ENCODE results near the gene SMYD1.

Gene SMYD1

GRCh38 chr2:88069117-88069516, 1.5 kb downstream of the SMYD1 start:
- no peaks in the 10 kb centered on the region for H3K4me1 Mint-ChIP-seq
- no peak overlapping the region for H3K4me3 Mint-ChIP-seq
- no peak for DNase-seq (ENCODE audit: low spot score in 2 of 2)
- no peak for ATAC-seq
- H3K27ac Mint-ChIP-seq: no peak overlapping the region
- no peaks in the 10 kb centered on the region for H3K36me3 Mint-ChIP-seq
- no peaks in the 10 kb centered on the region for H3K9me3 Mint-ChIP-seq

GRCh38 chr2:88070055-88070454, 2.4 kb downstream of the SMYD1 start:
- H3K4me3 Mint-ChIP-seq: no peak overlapping the region
- no peak for DNase-seq (ENCODE audit: low spot score in 2 of 2)
- H3K27ac Mint-ChIP-seq: no peak overlapping the region
- H3K36me3 Mint-ChIP-seq: no peaks in the 10 kb centered on the region
- ATAC-seq: no peak
- H3K4me1 Mint-ChIP-seq: no peaks in the 10 kb centered on the region
- H3K9me3 Mint-ChIP-seq: no peaks in the 10 kb centered on the region

DNA sequence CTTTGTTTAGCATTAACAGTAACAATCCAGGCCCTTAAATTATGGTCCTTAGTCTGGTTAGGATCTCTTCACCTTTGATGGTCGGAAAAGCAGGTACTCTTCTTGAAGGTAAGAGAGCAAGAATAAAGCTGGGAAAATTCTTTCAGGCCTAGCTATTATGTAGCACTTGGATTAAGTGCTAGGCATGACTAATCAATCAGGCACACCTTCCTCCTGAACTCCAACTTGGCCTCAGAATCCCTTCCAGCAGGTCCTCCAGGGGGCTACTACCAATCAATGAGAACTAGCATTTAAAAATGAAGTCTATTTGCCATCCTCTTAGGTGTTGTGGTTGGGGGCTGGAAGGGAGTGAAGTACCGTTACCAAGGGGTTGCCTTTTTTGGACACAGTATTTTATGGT, 3.7 kb downstream of the SMYD1 start:
- ATAC-seq (no peak), DNase-seq (ENCODE audit: low spot score in 2 of 2) (no peak)
- no peak overlapping the region for H3K4me3 Mint-ChIP-seq
- H3K27ac Mint-ChIP-seq: no peak overlapping the region
- H3K9me3 Mint-ChIP-seq: no peaks in the 10 kb centered on the region
- H3K36me3 Mint-ChIP-seq: no peaks in the 10 kb centered on the region
- no peaks in the 10 kb centered on the region for H3K4me1 Mint-ChIP-seq

DNA sequence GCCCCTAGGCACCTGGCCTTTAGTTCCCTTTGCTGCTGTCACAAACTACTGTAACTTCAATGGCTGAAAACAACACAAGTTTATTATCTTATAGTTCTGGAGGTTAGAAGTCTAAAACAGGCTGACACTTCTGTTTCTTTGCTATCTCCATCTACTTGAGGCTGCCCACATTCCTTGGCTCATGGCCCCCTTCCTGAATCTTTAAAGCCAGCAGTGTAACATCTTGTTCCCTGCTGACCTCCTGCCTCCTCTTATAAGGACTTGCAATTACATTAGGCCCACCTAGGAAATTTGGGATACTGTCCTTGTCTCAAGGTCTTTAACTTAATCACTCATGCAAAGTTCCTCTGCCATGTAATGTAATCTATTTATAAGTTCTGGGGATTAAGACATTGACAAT, 6.5 kb downstream of the SMYD1 start:
- H3K4me3 Mint-ChIP-seq: no peak overlapping the region
- no peaks in the 10 kb centered on the region for H3K9me3 Mint-ChIP-seq
- no peaks in the 10 kb centered on the region for H3K36me3 Mint-ChIP-seq
- no peaks in the 10 kb centered on the region for H3K4me1 Mint-ChIP-seq
- ATAC-seq (no peak), DNase-seq (ENCODE audit: low spot score in 2 of 2) (no peak)
- no peak overlapping the region for H3K27ac Mint-ChIP-seq

DNA sequence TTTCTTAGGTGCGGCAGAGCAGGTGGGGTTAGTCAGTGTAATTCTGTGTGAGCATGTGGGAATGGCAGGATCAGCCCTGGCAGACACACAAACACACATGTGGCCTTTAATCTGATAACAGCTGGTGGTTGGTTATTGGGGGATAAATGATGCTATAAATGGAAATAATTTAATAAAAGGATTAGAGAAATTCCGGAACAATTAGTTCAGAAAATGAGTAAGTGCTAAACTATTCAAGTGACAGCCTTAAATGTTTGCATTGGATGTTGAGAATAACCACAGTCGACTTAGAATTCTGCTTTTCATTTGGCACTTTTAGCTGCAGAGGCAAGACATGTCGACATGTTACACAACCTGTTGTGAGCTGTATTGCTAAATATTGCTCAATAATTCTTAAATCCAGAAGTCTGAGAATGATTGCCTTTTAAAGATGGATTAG, 7.2 kb downstream of the SMYD1 start:
- ATAC-seq (no peak), DNase-seq (ENCODE audit: low spot score in 2 of 2) (no peak)
- Mint-ChIP-seq H3K27ac (no peak overlapping the region), H3K4me3 (no peak overlapping the region), H3K9me3 (no peaks in the 10 kb centered on the region), H3K36me3 (no peaks in the 10 kb centered on the region), H3K4me1 (no peaks in the 10 kb centered on the region)

- ATAC-seq (no peak), DNase-seq (ENCODE audit: low spot score in 2 of 2) (no peak)
- Mint-ChIP-seq H3K4me1 (no peaks in the 10 kb centered on the region), H3K27ac (no peak overlapping the region), H3K4me3 (no peak overlapping the region), H3K36me3 (no peaks in the 10 kb centered on the region), H3K9me3 (no peaks in the 10 kb centered on the region)
Measured at GRCh38 chr2:88077080-88077479, 9.5 kb downstream of the SMYD1 start.

DNA sequence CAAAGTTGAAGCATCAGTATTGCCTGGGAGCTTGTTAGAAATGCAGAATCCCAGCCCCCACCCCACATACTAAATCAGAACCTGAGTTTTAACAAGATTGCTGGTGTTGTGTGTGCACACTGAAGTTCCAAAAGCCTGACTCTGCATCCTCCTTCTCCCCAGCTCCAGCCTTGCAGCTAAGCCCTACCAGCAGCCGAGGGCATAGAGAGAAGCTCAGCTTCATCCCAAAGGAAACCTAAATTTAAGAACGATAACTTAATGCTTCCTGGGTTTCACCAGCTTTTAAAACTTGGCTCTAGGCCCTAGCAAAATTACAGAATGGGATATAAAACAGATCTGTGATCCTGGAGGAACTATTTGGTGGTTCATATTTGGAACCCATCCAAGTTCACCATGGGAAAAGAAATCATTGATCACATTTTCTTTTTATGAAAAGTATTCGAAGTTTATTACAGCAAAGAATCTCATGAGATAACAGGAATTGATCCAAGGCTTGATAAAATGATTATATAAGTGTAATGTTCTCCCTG, 11.1 kb downstream of the SMYD1 start:
- Mint-ChIP-seq H3K27ac (no peak overlapping the region), H3K4me1 (no peaks in the 10 kb centered on the region), H3K36me3 (no peaks in the 10 kb centered on the region), H3K4me3 (no peak overlapping the region), H3K9me3 (no peaks in the 10 kb centered on the region)
- ATAC-seq (no peak), DNase-seq (ENCODE audit: low spot score in 2 of 2) (no peak)

DNA sequence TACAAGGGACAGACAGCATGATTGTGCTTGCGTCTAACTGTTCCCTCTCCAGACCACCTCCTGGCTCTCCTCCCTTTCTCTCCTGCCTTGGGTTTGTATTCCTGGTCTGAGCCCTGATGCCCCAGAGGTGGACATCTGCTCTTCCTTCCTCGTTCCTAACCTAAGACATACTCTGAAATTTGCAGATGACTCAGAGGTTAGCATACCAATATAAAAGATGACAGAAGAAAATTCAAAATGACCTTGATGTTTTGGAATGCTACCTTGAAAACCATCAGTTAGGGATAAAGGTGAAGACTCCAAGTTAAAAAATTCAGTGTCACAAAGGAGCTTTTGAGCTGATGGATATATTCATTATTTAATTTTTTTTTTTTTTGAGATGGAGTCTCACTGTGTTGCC, 12.9 kb downstream of the SMYD1 start:
- Mint-ChIP-seq H3K27ac (no peak overlapping the region), H3K9me3 (no peaks in the 10 kb centered on the region), H3K36me3 (no peaks in the 10 kb centered on the region), H3K4me3 (no peak overlapping the region), H3K4me1 (no peaks in the 10 kb centered on the region)
- ATAC-seq: no peak
- DNase-seq (ENCODE audit: low spot score in 2 of 2): no peak

DNA sequence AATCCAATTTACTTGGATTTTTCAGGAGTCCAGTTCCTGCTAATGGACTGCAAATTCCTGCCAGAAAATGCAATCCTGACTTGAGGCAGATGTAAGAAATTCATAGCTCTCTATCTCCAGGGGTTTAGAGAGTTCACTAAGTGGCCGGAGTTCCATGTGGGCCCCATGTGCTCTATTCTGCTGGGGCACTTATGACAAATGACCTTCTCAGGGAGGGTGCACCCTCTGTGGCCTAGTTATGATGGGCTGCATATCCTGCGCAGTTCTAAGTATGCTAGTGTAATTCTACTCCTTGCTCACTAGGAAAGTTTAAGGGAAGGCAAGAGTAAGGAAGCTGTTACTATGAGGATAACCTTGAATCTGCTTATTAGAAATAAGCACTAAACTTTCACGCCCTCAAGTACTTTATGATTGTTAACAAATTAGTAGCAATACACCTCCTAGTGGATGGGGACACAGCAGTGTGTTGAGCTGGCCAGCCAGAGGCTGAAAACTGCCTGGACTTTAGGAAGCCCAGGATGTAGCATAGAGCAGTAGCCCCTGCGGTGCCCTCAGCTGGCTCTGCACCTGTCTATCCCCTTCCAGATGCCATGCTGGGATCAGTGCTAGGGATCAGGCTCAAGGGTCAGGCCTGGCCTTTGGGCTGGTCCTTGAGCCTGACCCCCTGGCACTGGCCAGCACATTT, 14.4 kb downstream of the SMYD1 start:
- no peaks in the 10 kb centered on the region for H3K36me3 Mint-ChIP-seq
- no peak for ATAC-seq
- no peak overlapping the region for H3K4me3 Mint-ChIP-seq
- no peaks in the 10 kb centered on the region for H3K9me3 Mint-ChIP-seq
- H3K4me1 Mint-ChIP-seq: no peaks in the 10 kb centered on the region
- H3K27ac Mint-ChIP-seq: no peak overlapping the region
- DNase-seq (ENCODE audit: low spot score in 2 of 2): no peak

DNA sequence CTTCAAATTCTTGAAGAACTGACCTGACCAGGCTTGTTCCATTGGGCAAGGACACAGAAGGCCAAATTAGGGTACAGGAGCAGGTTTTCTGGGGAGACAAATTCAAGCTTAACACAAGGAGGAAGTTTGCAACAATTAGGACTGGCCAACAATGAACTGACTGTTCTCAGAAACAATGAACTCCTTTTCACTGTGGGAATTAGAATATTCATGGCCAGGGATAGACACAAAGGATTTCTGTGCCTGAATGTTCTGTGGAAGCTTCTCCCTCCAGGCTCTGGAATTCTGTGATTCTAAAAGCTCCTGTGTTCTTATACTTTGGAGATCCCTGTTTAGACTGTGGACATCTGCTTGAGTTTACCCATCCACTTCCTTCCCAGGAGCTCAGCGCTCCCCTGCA, 15.2 kb downstream of the SMYD1 start:
- ATAC-seq (no peak), DNase-seq (ENCODE audit: low spot score in 2 of 2) (no peak)
- no peaks in the 10 kb centered on the region for H3K9me3 Mint-ChIP-seq
- no peak overlapping the region for H3K4me3 Mint-ChIP-seq
- no peaks in the 10 kb centered on the region for H3K4me1 Mint-ChIP-seq
- no peak overlapping the region for H3K27ac Mint-ChIP-seq
- H3K36me3 Mint-ChIP-seq: no peaks in the 10 kb centered on the region

DNA sequence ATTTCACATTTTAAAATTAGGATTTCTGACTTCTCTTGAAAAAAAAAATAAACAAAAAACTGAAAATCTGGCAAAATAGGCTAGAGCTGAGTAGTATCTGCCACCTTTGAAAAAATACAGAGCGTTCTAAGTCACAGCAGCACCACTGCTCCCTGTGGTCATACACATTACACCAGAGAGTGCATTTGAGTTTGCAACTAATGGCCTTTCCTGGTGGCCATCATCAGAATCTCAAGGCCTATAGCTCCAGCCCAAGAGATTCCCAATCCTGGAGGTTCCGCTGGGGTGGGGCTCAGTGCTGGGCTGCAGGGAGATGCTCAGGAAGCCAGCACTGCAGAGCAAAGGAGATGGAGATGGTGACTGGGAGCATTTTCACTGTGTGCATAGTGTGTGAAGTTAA, 17.5 kb downstream of the SMYD1 start:
- no peak for DNase-seq (ENCODE audit: low spot score in 2 of 2)
- ATAC-seq: no peak
- Mint-ChIP-seq H3K9me3 (no peaks in the 10 kb centered on the region), H3K27ac (no peak overlapping the region), H3K36me3 (no peaks in the 10 kb centered on the region), H3K4me1 (peaks cover under 1% of the 10 kb centered on the region), H3K4me3 (no peak overlapping the region)

- no peak overlapping the region for H3K4me3 Mint-ChIP-seq
- H3K9me3 Mint-ChIP-seq: no peaks in the 10 kb centered on the region
- peaks cover 5% of the 10 kb centered on the region for H3K4me1 Mint-ChIP-seq
- ATAC-seq: no peak
- no peak overlapping the region for H3K27ac Mint-ChIP-seq
- H3K36me3 Mint-ChIP-seq: no peaks in the 10 kb centered on the region
- DNase-seq (ENCODE audit: low spot score in 2 of 2): no peak
Measured at GRCh38 chr2:88085602-88086001, 18.0 kb downstream of the SMYD1 start.

DNA sequence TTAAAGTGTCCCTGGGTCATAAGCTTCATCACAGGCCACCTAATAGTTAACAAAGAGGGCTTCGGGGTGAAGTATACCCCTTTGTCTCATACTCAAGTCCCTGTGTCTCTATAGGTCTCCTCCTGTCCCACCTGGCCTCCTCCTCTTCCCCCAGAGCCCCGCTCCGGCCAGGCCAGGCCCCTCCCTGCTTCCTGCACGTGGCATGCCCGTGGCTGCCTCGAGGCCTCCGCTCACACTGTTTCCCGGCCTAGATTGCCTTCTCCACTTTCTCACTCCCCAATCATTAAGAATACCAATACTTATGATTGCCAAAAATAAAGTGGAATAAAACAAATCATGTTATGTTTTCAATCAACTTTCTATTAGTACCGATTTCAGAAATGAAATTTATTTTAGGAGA, 18.8 kb downstream of the SMYD1 start:
- peaks cover 9% of the 10 kb centered on the region for H3K4me1 Mint-ChIP-seq
- H3K36me3 Mint-ChIP-seq: no peaks in the 10 kb centered on the region
- no peak for DNase-seq (ENCODE audit: low spot score in 2 of 2)
- H3K27ac Mint-ChIP-seq: no peak overlapping the region
- no peak for ATAC-seq
- no peaks in the 10 kb centered on the region for H3K9me3 Mint-ChIP-seq
- no peak overlapping the region for H3K4me3 Mint-ChIP-seq

GRCh38 chr2:88087073-88087472, 19.4 kb downstream of the SMYD1 start:
- no peaks in the 10 kb centered on the region for H3K36me3 Mint-ChIP-seq
- no peaks in the 10 kb centered on the region for H3K9me3 Mint-ChIP-seq
- ATAC-seq: no peak
- H3K4me1 Mint-ChIP-seq: peaks cover 9% of the 10 kb centered on the region
- no peak overlapping the region for H3K4me3 Mint-ChIP-seq
- no peak for DNase-seq (ENCODE audit: low spot score in 2 of 2)
- no peak overlapping the region for H3K27ac Mint-ChIP-seq

DNA sequence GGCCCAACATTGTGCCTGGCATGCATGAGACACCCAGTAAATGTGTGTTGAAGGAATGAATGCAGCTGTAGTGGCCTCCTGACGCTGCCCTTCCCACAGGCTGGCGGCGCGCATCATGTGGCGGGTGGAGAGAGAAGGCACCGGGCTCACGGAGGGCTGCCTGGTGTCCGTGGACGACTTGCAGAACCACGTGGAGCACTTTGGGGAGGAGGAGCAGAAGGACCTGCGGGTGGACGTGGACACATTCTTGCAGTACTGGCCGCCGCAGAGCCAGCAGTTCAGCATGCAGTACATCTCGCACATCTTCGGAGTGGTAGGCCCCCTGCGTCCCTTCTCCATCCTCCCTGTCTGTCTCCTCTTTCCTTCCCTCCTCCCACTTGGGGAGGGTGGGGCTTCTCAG, 20.1 kb downstream of the SMYD1 start:
- H3K36me3 Mint-ChIP-seq: no peaks in the 10 kb centered on the region
- ATAC-seq: no peak
- H3K4me1 Mint-ChIP-seq: peaks cover 9% of the 10 kb centered on the region
- no peaks in the 10 kb centered on the region for H3K9me3 Mint-ChIP-seq
- no peak overlapping the region for H3K4me3 Mint-ChIP-seq
- DNase-seq (ENCODE audit: low spot score in 2 of 2): no peak
- H3K27ac Mint-ChIP-seq: no peak overlapping the region

DNA sequence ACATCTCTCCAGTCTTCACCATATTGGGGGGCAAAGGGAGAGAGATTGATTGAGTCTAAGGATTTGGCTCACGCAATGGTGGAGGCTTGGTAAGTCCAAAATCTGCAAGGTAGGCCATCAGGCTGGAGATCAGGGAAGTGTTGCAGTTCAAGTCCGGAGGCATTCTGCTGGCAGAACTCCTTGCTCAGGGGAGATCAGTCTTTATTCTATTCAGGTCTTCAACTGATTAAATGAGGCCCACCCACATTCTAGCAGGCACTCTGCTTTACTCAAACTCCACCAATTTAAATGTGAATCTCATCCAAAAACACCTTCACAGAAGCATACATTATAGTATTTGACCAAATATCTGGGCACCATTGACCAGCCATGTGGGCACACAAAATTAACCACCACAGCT, 21.4 kb downstream of the SMYD1 start:
- ATAC-seq: no peak
- no peak for DNase-seq (ENCODE audit: low spot score in 2 of 2)
- H3K36me3 Mint-ChIP-seq: no peaks in the 10 kb centered on the region
- H3K4me1 Mint-ChIP-seq: peaks cover 9% of the 10 kb centered on the region
- H3K27ac Mint-ChIP-seq: no peak overlapping the region
- H3K9me3 Mint-ChIP-seq: no peaks in the 10 kb centered on the region
- no peak overlapping the region for H3K4me3 Mint-ChIP-seq

Measured in stimulated activated effector memory CD8-positive, alpha-beta T cell treated with anti-CD3 and anti-CD28 coated beads, Interleukin-12 subunit alpha, Interleukin-12 subunit beta, amount 100 ng/mL, for 72 hours (primary cell).